RCC 7860 (cell line): ENCODE results near the gene MED29.
A peak's percentile ranks its signal among the peaks of the same experiment; 100 is the strongest.

Source experiments
- DNase-seq: peaks from one replicate; pipeline ENCODE4 v3.0.0-alpha.2; 2015; ENCODE audit warnings: low spot score
- FAIRE-seq: peaks from 2 replicates; lab custom pipeline; 2012; peaks lifted over from hg19 to GRCh38; lab: Jason Lieb, UNC

The MED29 gene

DNA sequence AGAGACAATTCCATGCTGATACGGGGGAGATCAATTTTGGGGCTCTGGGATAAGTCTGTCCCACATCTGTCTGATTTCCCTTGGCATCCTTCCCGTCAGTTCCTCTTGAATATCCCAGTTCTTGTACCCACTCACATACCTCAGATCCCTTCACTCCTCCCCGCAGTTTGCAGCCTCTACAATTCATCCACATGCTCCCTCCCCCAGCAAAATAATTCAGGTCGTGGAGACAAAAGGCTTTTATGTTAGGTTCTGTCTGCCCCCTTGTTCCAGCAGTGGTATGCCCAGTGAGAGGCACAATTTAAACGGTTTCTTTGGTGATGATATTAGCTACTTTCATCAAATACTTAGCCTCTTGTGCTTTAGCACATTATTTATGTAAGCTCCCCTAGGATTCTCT is 35.0 kb downstream of the MED29 start:
- FAIRE-seq (no peak), DNase-seq (no peak)

DNA sequence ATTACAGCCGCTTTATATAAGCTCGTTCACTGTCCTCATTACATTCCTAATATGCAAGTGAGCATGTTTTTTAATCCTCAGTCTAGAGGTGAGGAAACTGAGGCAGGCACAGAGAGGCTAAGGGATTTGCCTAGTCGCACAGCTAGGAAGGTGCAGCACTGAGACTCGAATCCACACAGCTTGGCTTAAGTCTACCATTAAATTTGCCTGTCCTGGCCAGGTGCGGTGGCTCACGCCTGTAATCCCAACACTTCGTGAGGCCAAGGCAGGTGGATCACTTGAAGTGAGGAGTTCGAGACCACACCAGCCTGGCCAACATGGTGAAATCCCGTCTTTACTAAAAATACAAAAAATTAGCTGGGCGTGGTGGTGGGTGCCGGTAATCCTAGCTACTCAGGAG is 36.5 kb downstream of the MED29 start:
- no peak for FAIRE-seq
- no peak for DNase-seq

GRCh38 chr19:39428283-39429112 is 37.3 kb downstream of the MED29 start:
- DNase-seq (peak; percentile 56), FAIRE-seq (no peak)

- peak; percentile 86 for DNase-seq
These were observed 39.8 kb downstream of the MED29 start for GRCh38 chr19:39430675-39431593.

DNA sequence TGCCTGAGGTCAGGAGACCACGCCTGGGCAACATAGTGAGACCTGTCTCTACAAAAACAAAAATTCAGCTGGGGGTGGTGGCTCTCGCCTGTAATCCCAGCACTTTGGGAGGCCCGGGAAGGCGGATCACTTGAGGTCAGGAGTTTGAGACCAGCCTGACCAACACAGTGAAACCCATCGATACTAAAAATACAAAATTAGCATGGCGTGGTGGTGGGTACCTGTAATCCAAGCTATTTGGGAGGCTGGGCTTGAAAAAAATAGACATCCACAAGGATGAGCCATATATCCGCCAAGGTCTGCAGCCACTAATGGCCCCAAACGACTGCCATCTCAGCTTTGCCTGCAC is 41.5 kb downstream of the MED29 start:
- DNase-seq (no peak), FAIRE-seq (no peak)

More at GRCh38 chr19:39430675-39431593, 39.8 kb downstream of the MED29 start:
- FAIRE-seq, result peak; percentile 71

DNA sequence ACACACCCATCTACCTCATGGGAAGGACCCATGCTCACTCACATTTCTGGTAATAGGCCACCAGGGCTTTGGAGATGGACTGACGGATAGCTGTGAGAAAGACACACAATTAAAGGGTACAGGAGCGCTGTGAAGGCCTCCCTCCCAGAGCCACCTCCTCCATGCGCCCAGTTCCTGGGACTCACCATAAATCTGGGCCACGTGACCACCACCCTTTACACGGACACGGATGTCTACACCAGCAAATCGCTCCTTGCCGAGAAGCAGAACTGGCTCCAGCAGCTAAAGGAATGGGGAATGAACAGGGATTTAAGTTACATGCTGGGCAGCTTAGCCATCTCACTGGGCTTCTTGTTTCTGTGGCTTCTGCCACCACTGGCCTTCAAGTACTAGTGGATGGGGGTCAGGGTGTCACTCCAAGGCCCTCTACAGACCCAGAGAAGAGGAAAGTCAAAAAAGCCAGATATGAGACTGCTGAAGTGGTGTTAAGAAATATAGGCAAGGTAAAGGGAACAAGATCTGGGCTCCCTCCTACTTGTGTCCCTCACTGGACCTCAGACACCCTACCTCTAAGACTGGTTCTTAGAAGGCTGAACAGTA is 42.4 kb downstream of the MED29 start:
- DNase-seq, result no peak
- no peak for FAIRE-seq

DNA sequence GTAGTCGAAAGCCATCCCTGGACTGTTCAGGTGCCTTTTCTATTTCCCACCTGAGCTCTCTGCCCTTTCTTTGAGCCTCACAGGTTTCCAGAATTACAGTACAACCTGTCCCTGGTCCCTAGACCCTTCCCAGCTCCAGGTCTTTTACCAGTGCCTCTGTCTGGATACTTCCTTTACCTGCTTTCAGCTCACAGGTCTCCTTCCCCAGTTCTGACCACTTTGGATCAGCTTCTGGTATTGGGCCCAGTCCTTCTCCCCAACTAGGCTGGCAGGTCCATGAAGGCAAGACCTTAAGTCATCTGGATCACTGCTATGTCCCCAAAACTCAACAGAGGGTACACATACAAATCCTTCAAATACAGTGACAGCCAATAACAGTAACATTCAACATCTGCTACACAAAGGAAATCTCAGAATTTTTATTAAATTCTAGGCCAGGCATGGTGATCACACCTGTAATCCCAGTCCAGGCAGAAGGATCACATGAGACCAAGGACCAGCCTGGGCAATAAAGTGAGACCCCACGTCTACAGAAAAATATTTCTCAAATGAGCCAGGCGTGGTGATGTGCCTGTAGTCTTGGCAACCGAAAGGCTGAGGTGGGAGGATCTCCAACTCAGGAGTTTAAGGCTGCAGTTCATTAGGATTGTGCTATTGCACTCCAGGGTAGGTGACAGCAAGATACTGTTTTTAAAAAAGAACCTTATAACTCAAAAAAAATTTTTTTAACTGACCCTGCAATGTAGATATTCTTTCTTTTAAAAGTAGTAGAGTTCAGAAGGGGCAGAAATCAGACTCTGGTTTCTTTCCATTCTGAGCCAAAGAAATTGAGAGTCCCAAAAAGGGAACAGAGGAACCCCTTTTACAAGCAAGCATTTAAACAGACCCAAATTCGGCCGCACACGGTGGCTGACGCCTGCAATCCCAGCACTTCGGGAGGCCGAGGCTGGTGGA is 43.2 kb downstream of the MED29 start:
- FAIRE-seq, result no peak

GRCh38 chr19:39435499-39436349 is 44.5 kb downstream of the MED29 start, which contains the start of gene RPS16:
Gene RPS16 (minus strand): TSS chr19:39435949. CDS start chr19:39435895, 54 bp downstream.
- peak; percentile 94 for DNase-seq
- FAIRE-seq, result peak; percentile 71

More for the DNA sequence above, 43.2 kb downstream of the MED29 start:
- DNase-seq, result peak; percentile 23

DNA sequence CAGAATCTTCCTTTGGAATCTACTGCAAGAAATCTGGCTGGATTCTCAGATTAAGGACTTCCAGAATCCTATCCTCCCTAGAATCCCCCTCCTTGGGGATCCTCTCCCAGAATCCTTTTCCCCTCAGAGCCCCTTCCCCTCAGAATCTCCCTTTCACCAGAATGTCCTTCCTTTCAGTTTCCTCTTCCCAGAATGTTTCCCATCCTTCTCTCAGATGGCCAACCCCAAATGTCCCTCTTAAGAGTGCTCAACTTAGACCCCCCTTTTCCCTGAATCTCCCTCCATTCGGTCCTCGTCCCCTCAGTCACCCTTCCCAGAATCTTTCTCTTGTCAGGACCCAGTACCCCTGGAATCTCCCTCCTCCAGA is 45.2 kb downstream of the MED29 start:
- DNase-seq (no peak), FAIRE-seq (no peak)

GRCh38 chr19:39438270-39438934 is 47.2 kb downstream of the MED29 start:
- no peak for FAIRE-seq
- peak; percentile 53 for DNase-seq

GRCh38 chr19:39444598-39445195 is 53.5 kb downstream of the MED29 start:
- DNase-seq (no peak), FAIRE-seq (no peak)

DNA sequence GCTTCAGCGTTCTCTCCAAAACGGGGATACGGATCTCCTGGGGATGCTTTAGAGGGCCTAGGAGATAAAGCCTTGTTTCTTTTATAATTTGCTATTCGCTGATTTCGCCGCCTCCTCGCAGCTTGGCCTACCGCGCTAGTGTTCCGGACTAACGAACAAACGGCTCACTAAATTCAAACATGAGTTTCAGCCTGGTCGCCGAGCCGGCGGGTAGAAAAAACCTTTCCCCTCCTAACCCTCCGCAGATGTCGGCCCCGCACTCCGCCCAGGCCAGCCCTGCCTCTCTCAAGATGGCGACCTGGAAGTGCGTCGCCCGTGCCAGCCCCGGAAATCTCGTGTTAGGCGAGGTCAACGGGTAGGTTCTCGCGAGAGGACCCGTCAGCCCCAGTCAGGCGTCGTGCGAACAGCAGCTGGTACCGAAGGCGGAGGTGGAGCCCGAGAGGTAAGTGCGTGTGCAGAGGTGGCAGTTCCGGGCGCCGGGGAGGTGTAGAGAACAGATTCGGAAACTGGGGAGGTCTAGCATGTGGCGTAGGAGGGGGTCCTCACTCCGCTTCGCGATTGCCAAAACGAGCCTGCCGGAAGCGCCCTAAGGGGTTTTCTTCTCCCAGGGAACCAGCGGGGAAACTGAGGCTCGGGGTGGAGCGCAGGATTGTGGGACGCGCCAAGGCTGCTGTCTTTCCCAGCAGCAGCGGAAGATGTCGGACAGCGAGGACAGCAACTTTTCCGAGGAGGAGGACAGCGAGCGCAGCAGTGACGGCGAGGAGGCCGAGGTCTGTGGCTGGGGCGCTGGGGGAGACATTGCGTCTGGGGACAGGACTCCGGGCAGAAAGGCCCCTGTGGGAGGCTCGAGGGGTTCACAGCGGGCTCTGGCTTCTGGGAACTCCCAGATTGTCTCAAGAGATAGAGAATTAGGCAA is 54.3 kb downstream of the MED29 start, which contains the start of gene SUPT5H:
SUPT5H (plus strand) TSS at position 387 of the 916 bp plus-strand sequence; CDS start at position 696, 309 bp downstream.
- FAIRE-seq, result peak; percentile 45

GRCh38 chr19:39446365-39447084 is 55.3 kb downstream of the MED29 start:
- no peak for DNase-seq
- no peak for FAIRE-seq

More for the DNA sequence above, 54.3 kb downstream of the MED29 start, which contains the start of gene SUPT5H:
- DNase-seq, result peak; percentile 89

GRCh38 chr19:39448271-39448670 is 57.1 kb downstream of the MED29 start:
- no peak for FAIRE-seq
- peak; percentile 65 for DNase-seq

DNA sequence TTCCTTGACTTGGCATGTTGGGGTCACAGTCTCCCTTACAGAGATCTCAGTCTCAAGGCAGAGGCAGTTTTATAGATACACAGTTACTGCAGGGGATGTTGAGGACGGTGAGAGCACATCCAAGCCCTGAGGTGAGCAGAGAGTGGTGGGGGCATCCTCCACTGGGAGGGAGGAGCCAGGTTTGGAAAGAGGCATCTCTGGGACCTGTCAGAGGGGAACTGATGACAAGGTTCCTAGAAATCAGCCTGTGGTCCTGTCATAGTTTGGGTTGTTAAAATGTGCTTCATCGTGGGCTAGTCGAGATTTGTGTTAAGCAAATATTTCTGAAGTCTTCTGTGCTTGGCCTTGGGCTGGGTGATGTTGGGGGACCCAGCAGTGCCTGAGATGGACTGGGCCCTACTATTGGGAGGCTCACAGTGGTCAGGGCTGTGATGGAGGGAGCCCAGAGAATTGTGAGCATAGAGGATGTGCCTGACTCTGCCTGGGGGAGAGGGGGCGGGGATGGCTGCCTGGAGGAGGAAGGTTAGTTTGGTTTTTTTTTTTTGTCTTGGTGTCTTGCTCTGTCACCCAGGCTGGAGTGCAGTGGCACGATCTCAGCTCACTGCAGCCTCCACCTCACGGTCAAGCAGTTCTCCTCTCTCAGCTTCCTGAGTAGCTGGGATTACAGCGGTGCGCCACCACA is 58.1 kb downstream of the MED29 start:
- FAIRE-seq (no peak), DNase-seq (no peak)
